ENCODE results near the gene AGBL4. TPM values are rescaled to one million over a fixed set of nuclear protein-coding genes. Genes with fewer than 3 reads are reported as not detected.
A peak's percentile ranks its signal among the peaks of the same experiment; 100 is the strongest.

AGBL4 gene
- polyA plus RNA-seq, 3 donors = 1.00 to 1.2 (median 1.0) TPM

DNA sequence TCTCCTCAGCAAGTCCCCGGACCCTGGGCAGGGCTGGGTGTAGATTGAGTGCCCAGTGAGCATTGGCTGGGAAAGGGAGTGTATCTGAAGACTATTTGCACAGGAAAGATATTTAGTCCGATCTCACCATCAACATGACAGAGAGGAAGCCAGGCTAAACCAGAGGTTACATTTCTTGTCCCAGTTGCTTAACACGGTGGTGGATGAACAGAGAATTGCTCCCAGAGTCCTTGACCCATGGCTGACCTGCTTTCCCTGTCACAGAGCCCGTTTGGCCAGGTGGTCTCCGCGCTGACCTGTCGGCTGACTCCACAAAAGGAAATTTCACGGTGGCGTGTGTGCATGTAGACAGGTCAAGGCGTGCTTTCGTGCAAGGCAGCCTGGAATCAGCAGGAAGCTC is 1330.6 kb downstream of the AGBL4 start:
- DNase-seq (ENCODE audit: extremely low read depth in 1 of 11, low read depth in 9 of 11, low spot score in 4 of 11) = no peak

DNA sequence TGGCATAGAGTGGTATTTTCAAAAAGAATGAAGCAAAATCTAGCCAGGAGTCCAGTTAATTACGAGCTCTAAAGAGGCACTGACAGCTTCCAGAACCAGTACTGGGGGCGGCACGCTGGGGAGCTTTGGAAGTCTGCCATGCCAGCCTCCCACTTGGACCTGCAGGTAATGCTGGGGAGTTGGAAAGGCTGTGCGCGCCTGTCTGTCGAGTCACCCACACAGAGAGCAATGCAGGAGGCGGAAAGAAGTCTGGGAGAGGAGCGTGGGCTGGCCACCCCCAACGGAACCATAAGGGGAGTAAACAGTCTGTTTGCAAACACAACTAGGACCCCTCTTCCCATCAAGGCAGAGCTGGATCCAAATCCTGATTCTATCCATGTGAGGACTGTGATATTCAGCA is 1331.5 kb downstream of the AGBL4 start:
- DNase-seq (ENCODE audit: extremely low read depth in 1 of 11, low read depth in 9 of 11, low spot score in 4 of 11) = no peak

DNA sequence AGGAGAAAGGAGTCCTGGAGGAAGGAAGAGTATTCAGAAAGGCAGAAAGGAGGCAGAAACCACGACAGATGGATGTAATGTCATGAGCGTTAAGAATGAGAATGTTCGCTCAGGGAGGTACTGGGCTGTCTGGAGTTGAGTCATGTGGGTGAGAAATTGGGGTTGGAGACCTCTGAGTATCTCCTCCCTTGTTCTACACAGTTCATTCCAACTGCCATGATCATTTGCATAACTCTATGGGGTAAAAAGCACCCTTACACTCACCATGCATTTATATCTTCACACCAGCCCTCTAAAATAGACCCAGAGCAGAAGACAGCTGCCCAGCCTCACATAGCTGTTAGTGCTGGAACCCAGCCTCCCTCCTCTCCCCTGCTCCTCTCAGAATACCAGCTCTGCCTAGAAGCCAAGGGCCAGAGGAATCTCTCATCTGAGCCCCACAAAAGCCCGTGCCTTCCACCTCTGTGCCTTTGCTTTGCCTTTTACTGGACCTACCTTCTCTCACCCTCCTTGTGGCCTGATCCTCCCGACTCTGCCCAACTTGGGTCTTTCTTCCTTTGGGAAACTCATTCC is 1332.2 kb downstream of the AGBL4 start:
- DNase-seq (ENCODE audit: extremely low read depth in 1 of 11, low read depth in 9 of 11, low spot score in 4 of 11) = no peak

DNA sequence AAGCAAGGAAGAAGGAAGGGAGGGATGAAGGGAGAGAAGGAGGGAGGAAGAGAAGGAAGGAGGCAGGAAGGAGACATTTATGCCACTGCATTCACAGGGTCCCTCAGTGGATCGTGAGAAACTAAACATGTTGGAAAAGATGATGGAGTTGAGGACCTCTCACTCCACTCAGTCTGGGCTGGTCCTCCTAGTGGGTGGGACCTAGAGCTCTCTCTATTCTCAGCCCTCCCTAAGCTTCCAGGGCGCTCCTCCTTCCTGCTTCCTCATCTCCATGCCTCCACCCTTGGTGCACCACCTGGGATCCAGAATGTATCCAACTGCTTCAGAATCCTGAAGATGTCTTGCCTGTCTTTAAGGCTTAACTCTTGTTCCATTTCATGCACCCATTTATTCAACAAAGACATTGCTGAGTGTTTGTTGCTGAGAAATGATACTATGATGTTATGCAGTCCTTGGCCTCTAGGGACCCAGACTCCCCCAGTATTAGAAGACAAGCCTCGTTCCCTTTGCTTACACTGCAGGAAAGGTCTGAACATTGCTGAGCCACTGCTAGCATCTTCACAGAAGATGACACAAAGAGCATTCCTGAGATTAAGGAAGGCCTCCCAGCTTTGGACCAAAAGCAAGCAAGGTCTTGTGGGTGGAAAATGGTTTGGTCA is 1335.5 kb downstream of the AGBL4 start:
- no peak for DNase-seq (ENCODE audit: extremely low read depth in 1 of 11, low read depth in 9 of 11, low spot score in 4 of 11)

DNA sequence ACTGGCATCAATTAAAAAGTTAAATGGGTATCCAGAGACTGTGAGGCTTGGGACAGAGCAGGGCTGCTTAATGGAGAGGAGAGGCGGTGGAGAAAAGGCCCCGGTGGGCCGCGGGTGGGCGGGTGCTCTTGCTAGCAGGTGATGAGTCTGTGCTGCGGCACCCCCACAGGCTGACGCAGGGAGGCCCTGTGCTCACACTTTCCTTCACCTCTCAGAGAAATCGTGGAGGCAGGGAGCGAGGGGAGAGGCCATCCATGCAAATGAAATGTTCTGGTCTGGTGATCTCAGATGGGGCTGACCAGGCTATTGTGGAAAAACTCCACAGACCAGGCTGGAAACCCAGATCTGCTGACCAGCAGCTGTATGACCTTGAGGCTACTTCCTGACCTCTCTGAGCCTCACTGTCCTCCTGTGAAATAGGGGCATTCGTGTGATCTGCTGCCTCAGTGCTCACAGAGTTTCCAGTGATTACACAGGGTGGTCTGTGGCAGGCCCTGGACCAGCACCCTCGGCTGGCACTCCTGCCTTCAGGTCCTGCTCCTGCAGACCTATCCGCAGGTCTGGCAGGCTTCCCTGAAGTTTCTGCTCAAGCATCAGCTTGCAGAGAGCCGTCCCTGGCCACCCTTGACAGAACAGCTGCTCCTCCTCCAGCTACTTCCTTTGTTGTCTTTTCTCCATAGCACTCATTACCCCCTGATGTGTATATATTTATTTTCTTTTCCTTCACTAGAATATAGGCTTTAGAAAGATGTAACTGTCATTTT is 1336.3 kb downstream of the AGBL4 start:
- peak in 6 of 11 donors; percentile 36 to 62 (median 52) for DNase-seq (ENCODE audit: extremely low read depth in 1 of 11, low read depth in 9 of 11, low spot score in 4 of 11)

DNA sequence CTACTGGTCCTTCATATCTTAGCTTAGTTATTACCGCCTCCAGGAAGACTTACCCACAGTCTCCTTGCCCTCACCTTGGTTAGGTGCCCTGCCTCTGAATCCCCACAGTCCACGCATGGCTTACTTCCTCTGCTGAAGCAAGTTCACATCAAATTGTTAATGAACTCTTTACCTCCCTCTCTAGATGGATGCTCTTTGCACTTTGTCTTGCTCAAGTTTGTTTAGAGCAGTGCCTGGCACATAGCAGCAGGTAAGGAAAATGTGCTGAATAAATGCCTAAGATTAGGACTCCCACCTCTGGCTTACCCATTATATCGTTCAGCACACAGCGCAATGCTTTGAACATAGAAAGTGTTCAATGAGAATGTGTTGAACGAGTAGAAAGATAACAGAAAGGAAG is 1337.6 kb downstream of the AGBL4 start:
- no peak for DNase-seq (ENCODE audit: extremely low read depth in 1 of 11, low read depth in 9 of 11, low spot score in 4 of 11)

DNA sequence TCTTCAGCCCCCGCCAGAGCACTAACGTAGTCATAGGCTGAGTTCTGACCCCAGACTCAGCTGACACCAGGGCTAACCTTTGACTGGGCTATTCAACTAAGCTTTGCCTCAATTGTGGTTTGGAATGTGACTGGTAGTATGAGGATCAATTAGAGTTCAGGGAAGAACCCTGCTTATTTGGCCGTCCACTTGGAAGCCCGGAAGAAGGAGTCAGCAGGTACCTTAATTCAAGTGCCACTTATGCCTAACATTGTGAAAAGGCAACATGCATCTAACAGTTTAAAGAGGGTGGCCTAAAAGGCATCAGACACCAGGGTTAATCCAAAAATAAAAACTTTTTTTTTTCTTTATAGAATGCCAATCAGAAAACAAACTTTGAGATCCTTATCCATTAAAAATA is 1339.4 kb downstream of the AGBL4 start:
- DNase-seq (ENCODE audit: extremely low read depth in 1 of 11, low read depth in 9 of 11, low spot score in 4 of 11) = no peak

DNA sequence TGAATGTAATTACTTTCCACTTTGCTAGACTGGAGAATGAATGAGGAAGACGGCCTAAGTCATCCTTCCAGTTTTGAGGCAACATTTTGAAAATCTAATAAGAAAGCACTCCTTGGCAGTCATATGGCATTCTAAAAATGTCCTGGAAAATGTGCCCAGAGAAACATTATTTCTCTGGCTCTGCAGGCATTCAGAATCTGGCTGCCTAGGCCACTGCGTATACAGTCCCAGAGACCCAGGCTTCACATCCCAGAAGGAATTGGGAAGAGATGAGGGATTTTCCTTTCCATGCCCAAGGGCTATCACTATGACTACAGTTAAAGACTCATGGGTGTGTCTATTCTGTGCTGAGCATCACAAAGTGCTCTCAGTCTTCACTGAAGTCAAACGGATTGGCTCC is 1339.9 kb downstream of the AGBL4 start:
- DNase-seq (ENCODE audit: extremely low read depth in 1 of 11, low read depth in 9 of 11, low spot score in 4 of 11) = no peak

DNA sequence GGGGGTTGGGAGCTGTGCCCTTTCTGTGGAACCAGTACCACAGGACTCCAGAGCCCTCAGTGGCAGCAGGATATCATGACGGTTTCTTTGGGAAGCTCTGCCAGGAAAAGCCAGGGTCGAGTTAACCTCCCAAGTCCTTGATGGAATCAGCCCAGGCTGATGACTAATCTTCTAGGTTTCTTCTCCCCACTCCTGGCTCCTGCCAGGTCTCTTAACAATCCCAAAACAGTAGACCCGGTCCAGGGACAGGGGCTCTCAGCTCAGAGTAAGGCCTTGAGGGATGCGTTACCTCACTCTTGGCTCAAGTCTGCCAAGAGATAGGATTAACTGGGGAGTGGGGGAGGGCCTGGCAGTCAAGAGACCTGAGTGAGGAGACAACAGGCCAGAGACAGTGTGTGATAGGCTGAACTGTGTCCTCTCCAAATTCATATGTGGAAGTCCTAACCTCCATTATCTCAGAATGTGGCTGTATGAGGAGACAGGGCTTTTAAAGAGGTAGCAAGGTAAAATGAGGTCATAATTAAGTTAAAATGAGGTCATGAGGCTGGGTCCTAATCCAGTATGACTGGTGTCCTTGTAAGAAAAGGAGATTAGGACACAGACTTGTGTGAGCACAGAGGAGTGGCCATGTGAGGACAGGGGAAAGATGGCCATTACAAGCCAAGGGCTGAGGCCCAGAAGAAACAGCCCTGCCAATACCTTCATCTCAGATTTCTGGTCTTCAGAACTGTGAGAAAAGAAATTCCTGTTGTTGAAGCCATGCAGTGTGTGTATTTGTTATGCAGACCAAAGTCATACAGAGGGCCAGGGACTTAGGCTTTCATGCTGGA is 1342.1 kb downstream of the AGBL4 start:
- DNase-seq (ENCODE audit: extremely low read depth in 1 of 11, low read depth in 9 of 11, low spot score in 4 of 11) = no peak

DNA sequence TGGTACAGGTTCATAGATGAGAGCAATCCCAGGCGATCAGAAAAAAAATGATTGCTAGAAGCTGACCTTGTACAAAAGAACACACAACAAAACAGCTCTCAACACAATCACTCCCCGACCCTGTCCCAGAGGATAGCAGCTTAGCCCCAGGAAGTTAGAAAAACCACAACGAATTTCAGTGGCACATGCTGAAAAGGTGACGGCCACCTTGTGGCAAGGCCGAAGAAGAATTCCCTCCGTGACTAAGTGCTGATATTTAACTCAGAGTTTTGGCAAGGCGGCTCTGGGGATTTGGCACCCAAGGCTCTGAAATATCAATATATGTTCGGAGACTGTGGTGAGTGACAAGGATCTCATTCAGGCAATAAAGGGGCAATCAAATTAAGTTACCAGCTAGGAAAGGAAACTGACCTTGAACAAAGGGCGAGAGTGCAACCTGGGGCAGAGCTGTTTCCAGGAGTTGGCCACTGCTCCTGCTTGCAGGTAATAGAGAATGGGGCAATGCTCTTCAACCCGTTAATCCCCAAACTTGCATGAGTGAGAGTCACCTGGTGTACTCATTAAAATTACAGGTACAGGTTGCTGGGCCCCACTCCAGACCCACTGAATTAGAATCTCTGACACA is 1343.2 kb downstream of the AGBL4 start:
- no peak for DNase-seq (ENCODE audit: extremely low read depth in 1 of 11, low read depth in 9 of 11, low spot score in 4 of 11)

DNA sequence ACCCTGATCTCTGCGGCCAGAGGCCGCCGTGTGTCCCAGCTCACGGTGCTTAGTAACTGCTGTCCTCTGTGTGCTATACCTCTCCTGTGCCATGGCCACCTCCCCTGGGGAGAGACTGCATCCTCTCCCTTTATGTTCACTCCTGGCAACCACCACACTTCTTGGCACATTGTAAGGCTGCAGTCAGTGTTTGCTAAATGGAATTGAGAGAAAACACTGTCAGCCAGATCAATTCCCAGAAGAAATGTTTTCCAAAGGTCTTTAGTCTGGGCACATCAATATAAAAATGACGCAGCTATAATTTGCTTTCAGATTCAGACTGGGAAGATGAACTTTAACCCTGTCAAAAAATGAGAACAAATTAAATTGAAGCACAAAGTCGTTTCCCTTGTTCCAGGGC is 1343.9 kb downstream of the AGBL4 start:
- no peak for DNase-seq (ENCODE audit: extremely low read depth in 1 of 11, low read depth in 9 of 11, low spot score in 4 of 11)

DNA sequence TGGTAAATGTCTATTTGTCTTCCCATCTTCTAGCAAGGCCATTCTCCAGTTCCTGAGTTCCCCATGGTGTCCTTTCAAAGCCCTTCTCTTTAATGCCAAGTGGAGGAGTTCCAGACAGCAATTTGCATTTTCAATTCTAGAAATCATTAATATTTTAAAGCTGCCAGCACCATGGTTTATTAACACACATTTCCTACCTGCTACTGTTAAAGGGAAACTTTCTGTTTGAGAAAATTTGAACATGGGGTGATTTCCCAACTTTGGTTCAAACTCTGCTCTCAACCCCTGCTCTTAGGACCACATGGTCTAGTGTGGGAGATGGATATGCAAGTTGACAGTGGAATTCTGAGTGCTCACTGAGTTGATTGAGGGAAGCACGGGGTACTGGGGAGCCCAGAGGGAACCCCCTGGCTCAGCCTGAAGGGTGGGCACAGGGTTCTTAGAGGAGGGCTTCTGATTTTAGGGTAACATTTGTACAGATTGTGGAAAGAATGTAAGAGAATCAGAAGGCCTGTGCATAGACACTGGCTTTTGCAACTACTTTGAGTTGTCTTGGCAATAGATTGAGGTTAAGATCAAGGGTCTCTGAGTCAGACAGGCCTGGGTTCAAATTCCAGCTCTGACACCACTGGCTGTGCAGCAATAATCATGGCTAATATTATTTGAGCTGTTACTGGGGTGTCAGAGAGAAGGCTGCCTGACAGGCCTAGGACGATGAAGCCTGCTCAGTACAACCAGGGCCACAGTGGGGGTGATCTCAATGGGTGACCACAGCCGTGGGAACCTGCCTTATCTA is 1344.8 kb downstream of the AGBL4 start:
- DNase-seq (ENCODE audit: extremely low read depth in 1 of 11, low read depth in 9 of 11, low spot score in 4 of 11) = no peak

DNA sequence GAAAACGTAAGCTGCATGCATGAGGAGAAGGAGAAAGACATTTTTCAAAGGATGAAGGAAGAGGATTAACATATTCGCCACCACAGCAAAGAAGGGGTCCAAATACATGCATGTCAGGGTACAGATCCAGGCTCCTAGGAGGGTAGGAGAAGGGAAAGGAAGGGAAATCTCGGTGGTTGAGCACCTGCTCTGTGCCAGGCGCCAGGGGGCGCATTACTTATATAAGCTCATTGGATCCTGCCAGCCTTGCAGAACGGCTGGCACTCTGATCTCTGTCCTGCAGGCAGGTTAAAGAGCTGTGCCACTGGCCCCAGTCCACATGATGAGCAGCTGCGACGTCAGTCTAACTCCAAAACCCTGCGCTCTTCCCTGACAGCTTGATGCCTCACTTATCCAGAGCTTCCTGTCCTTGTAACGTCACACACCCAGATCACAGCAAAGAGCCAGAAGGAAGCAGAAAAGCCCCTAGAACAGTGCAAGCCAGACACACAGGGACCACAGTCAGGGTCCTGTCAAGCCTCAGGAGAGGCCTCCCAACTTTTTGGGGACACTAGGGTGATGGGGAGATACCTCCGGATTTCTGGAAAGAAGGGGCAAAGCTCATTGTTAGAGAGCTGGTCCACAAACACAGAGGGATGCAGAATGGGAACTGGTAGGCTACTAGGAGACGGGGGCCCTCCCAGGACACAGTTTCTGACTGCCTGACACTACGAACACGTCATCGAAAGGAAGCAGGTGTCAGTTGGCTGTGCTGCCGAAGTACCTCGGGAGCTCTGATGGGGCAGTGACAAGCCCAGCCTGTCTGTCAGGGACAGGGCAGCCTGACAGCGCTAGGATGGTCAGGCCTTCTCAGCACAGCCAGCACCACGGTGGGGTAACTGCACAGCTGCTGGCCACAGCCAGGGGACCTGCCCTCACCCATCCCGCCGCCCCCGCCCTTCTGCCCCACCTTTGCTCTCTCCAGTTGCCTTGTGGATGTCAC is 1346.2 kb downstream of the AGBL4 start:
- peak in 6 of 11 donors; percentile 37 to 62 (median 48) for DNase-seq (ENCODE audit: extremely low read depth in 1 of 11, low read depth in 9 of 11, low spot score in 4 of 11)

DNA sequence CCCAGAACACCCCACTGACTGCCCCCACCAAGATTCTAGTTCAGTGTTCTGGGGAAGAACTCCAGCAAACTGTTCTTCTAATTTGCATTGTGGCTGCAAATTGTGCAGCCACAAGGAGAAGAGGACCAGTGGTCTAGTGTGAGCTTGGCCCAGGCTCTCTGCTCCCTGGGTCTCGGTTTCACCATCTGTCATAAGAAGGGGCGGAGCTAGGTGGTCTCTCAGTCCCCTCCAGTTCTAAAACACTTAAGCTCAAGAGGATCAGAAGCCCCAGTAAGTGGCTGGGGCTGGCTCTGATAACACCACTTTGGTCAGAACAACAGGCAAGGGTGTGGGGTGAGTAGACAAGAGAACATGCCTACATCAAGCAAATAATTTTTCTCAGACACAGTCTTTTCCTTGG is 1346.9 kb downstream of the AGBL4 start:
- DNase-seq (ENCODE audit: extremely low read depth in 1 of 11, low read depth in 9 of 11, low spot score in 4 of 11) = no peak

DNA sequence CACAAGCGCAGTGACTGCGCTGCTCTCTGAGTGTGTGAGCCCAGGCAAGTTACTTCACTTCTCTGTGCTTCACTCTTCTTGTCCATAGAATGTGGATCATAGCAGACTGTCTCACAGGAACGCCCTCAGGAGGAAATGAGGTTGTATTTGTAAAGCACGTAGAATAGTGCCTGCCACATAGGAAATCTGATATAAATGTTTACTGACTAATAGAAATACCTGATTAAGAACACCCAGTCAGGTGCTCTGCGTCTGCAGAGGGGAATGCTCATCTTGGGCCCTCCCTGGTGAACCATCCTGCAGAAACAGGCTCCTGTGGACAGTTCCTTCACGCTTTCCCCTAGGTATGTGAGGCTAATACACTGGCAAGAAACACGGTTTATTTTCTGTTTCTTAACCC is 1347.4 kb downstream of the AGBL4 start:
- no peak for DNase-seq (ENCODE audit: extremely low read depth in 1 of 11, low read depth in 9 of 11, low spot score in 4 of 11)

DNA sequence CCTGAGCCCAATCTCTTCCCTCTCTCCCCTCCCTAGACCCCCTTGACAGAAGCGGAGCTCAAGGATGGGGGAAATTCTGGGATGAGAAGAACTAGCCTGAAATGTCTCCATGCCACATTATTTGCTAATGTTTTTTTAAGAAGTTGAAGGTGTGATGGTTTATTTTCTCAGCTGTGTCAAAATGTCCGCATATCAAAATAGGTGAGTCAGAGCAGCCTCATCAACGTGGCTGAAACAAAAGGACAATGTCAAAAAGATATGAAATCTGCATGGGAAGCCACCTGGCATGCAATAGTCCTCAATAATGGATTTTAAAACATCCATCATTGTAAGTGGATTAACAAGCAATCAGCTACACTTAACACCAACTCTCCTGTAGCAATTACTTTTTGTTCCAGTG is 1348.5 kb downstream of the AGBL4 start:
- no peak for DNase-seq (ENCODE audit: extremely low read depth in 1 of 11, low read depth in 9 of 11, low spot score in 4 of 11)

DNA sequence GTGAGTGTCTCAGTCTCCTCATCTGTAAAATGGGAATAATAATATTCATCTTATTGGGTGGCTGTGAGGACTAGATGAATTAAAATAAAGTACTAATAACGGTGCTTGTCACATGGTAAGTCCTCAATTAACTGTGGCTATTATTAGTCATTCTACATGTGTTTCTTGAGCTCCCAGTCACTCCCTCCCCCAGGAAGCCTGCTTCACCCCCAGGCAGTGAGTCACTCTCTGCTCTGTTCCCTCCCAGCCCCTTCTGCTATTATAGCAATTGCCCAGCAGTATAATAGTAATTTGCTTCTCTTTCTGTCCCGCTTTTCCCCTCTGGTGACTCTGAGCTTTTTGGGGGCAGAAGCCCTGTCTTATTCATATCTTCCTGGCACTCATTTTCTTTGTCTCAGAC is 1349.1 kb downstream of the AGBL4 start:
- no peak for DNase-seq (ENCODE audit: extremely low read depth in 1 of 11, low read depth in 9 of 11, low spot score in 4 of 11)
